Left cardiac atrium (tissue), 4 donors: ENCODE results near the gene FAXC. TPM values are rescaled to one million over a fixed set of nuclear protein-coding genes. Genes with fewer than 3 reads are reported as not detected.

Experiments
- ATAC-seq, 2 donors: fragments of 200-7000 bp; cut with Tn5 transposase; one replicate each; pipeline ENCODE4 v1.9.1; 2020; ENCODE audit warnings: mild to moderate bottlenecking in 2 of 2, moderate library complexity in 2 of 2
- DNase-seq: peaks from one replicate; pipeline ENCODE4 v3.0.0-alpha.2; 2020
- intact Hi-C, 2 donors: fragments of 100-400 bp; cut with DNase I; formaldehyde crosslinking; loops; one replicate each; pipeline versions ENCODE4 v1.14.1 to v1.15.1; 2022 to 2023
- long read RNA-seq: library from polyadenylated mRNA; unstranded; transcript quantifications from one replicate; pipeline ENCODE4 v2.0.0, GENCODE V29; 2021
- total RNA-seq, 2 donors: library from RNA; stranded (reverse); fragmentation: NEBNext Ultra II Directional; extraction: Animal tissue kit (Norgen Biotek cat#: 25700); gene quantifications; one replicate each; pipeline ENCODE4 v1.2.1, GENCODE V29; 2021
- donor health status: DM: no; HTN: yes; CAD: no.
- donor health status: DM: no; HTN: yes; CAD: no; lungs with severe emphysema.
- donor health status: DM: yes; HTN: yes; CAD: no.
- donor health status: Dilated cardiomyopathy.

The FAXC gene
- total RNA-seq = under 1 TPM in 1 of 2 donors, not detected in 1; 0.42 TPM
- long read RNA-seq = 0 reads

GRCh38 chr6:99349171-99350141 lies at the start of gene FAXC:
Gene FAXC, minus strand, starts transcription at chr6:99349674. Its CDS starts 302 bp downstream, at chr6:99349372.
- intact Hi-C loops = no loop called here
- DNase-seq (no peak), ATAC-seq (peak; percentile 62 to 86)

- DNase-seq = no peak
- intact Hi-C loops = no loop called here
Measured at GRCh38 chr6:99397287-99397686, 47.8 kb upstream of the FAXC start.

GRCh38 chr6:99393698-99394531 lies 44.4 kb upstream of the FAXC start, which contains the start of gene COQ3:
Gene COQ3, minus strand, starts transcription at chr6:99394195. Its CDS starts 16 bp downstream, at chr6:99394179.
- intact Hi-C loops = no loop called here
- DNase-seq (peak; percentile 75), ATAC-seq (peak; percentile 93 to 94)

More at GRCh38 chr6:99397287-99397686, 47.8 kb upstream of the FAXC start:
- no peak for ATAC-seq

- ATAC-seq (peak; percentile 17 to 21), DNase-seq (no peak)
- intact Hi-C loops = no loop called here
Measured at GRCh38 chr6:99393366-99393697, 43.9 kb upstream of the FAXC start.

GRCh38 chr6:99390896-99391295 lies 41.4 kb upstream of the FAXC start:
- ATAC-seq (no peak), DNase-seq (no peak)
- intact Hi-C loops = no loop called here

- no peak for DNase-seq
- no peak for ATAC-seq
- intact Hi-C loops = no loop called here
Measured at GRCh38 chr6:99384507-99384906, 35.0 kb upstream of the FAXC start.

- DNase-seq (no peak), ATAC-seq (no peak)
- intact Hi-C loops = no loop called here
Measured at GRCh38 chr6:99378636-99379035, 29.2 kb upstream of the FAXC start.

- intact Hi-C loops = no loop called here
- ATAC-seq = no peak
- no peak for DNase-seq
Measured at GRCh38 chr6:99369533-99369932, 20.1 kb upstream of the FAXC start.

GRCh38 chr6:99366852-99367251 lies 17.4 kb upstream of the FAXC start:
- intact Hi-C loops = no loop called here
- ATAC-seq = no peak
- no peak for DNase-seq

- DNase-seq (no peak), ATAC-seq (no peak)
- intact Hi-C loops = no loop called here
Measured at GRCh38 chr6:99364026-99364425, 14.6 kb upstream of the FAXC start.

GRCh38 chr6:99362678-99363268 lies 13.3 kb upstream of the FAXC start:
- intact Hi-C loops = no loop called here
- DNase-seq = no peak

GRCh38 chr6:99359800-99360199 lies 10.3 kb upstream of the FAXC start:
- ATAC-seq (no peak), DNase-seq (no peak)
- intact Hi-C loops = no loop called here

More at GRCh38 chr6:99362678-99363268, 13.3 kb upstream of the FAXC start:
- ATAC-seq = no peak

GRCh38 chr6:99356641-99357040 lies 7.2 kb upstream of the FAXC start:
- intact Hi-C loops = no loop called here
- ATAC-seq (no peak), DNase-seq (no peak)

GRCh38 chr6:99354983-99355382 lies 5.5 kb upstream of the FAXC start:
- ATAC-seq = no peak
- intact Hi-C loops = no loop called here
- no peak for DNase-seq

- DNase-seq (no peak), ATAC-seq (no peak)
- intact Hi-C loops = no loop called here
Measured at GRCh38 chr6:99353126-99353525, 3.7 kb upstream of the FAXC start.

- ATAC-seq (no peak), DNase-seq (no peak)
- intact Hi-C loops = no loop called here
Measured at GRCh38 chr6:99350573-99350972, 1.1 kb upstream of the FAXC start.

- ATAC-seq = no peak
- intact Hi-C loops = no loop called here
- DNase-seq = no peak
Measured at GRCh38 chr6:99348288-99349170, 945 bp downstream of the FAXC start.

GRCh38 chr6:99347804-99348203 lies 1.7 kb downstream of the FAXC start:
- intact Hi-C loops = no loop called here
- DNase-seq (no peak), ATAC-seq (no peak)

GRCh38 chr6:99346595-99346994 lies 2.9 kb downstream of the FAXC start:
- intact Hi-C loops = no loop called here
- DNase-seq (no peak), ATAC-seq (no peak)
